HepG2 (cell line): ENCODE results near the gene FYB1. TPM values are rescaled to one million over a fixed set of nuclear protein-coding genes. Genes with fewer than 3 reads are reported as not detected.

Experiments
- ATAC-seq: fragments of 200-7000 bp; cut with Tn5 transposase; 3 replicates; pipeline ENCODE4 v1.9.1; 2020; ENCODE audit warnings: mild to moderate bottlenecking, moderate library complexity
- BruUV-seq: library from RNA; stranded (reverse); fragments of 400-500 nt; replicated peaks from 2 replicates; lab custom pipeline; 2021; lab: Mats Ljungman, UMichigan
- CTCF ChIA-PET: fragments of 300-600 bp; formaldehyde crosslinking; extraction: SDS; loops from one replicate; lab custom pipeline; 2021; ENCODE audit warnings: low total read pairs, inconsistent platforms, low intra/inter-chr PET ratio; lab: Yijun Ruan, JAX
- POLR2A ChIA-PET: fragments of 350-600 bp; sonication (Branson Sonifier 250); formaldehyde crosslinking; loops from one replicate; lab custom pipeline; 2020; ENCODE audit warnings: antibody characterized with exemption, inconsistent platforms; lab: Yijun Ruan, JAX
- DNase-seq: peaks from one replicate; pipeline ENCODE4 v3.0.0-alpha.2; 2015; ENCODE audit warnings: low spot score
- FAIRE-seq: peaks from 3 replicates; lab custom pipeline; 2011; peaks lifted over from hg19 to GRCh38; lab: Jason Lieb, UNC
- H2AFZ ChIP-seq: one replicate; pipeline ENCODE4 v1.6.1; 2011; ENCODE audit warnings: low read length, inconsistent platforms
- H3K27ac ChIP-seq: fragments of 300-600 bp; 3 replicates; pipeline ENCODE4 v1.8.0; 2011; ENCODE audit warnings: mixed run types, mild to moderate bottlenecking, mixed read lengths, low read length, inconsistent platforms; ENCODE audit not compliant: insufficient read depth; ENCODE audit errors: extremely low read length
- H3K27me3 ChIP-seq, 2 experiments: fragments of 200-600 bp in 1 of 2; 2 replicates in 1 of 2; 3 replicates in 1 of 2; pipeline versions ENCODE4 v1.6.0 to v1.8.0; 2011; ENCODE audit warnings: low read length in 2 of 2, mild to moderate bottlenecking in 2 of 2, moderate library complexity in 2 of 2, inconsistent platforms in 1 of 2; ENCODE audit not compliant: insufficient read depth in 2 of 2, control insufficient read depth in 1 of 2
- H3K36me3 ChIP-seq, 2 experiments: fragments of 200-600 bp in 1 of 2; replicated peaks in 1 of 2; 2 replicates in 1 of 2; 3 replicates in 1 of 2; pipeline versions ENCODE4 v1.5.1 to v1.8.0; 2011; ENCODE audit warnings: low read length in 2 of 2, inconsistent platforms in 1 of 2; ENCODE audit not compliant: insufficient read depth in 2 of 2, control insufficient read depth in 1 of 2
- H3K4me1 ChIP-seq: 2 replicates; pipeline ENCODE4 v1.5.1; 2012; ENCODE audit warnings: low read length, inconsistent platforms; ENCODE audit not compliant: insufficient read depth
- H3K4me2 ChIP-seq: 2 replicates; pipeline ENCODE4 v1.6.0; 2011; ENCODE audit warnings: low read depth, low read length, inconsistent platforms
- H3K4me3 ChIP-seq, 3 experiments: fragments of 200-600 bp in 1 of 3; sonication (generic), shearing (Covaris generic) in 1 of 3; replicated peaks in 1 of 3; 2 replicates each; pipeline ENCODE4 v1.5.1; 2011 to 2016; ENCODE audit warnings: low read length in 3 of 3, inconsistent platforms in 2 of 3, low read depth in 2 of 3, mild to moderate bottlenecking in 2 of 3, control low read depth in 1 of 3, mixed read lengths in 1 of 3; ENCODE audit not compliant: insufficient read depth in 1 of 3
- H3K79me2 ChIP-seq: one replicate; pipeline ENCODE4 v1.6.1; 2011; ENCODE audit warnings: low read length, inconsistent platforms; ENCODE audit not compliant: insufficient read depth
- H3K9ac ChIP-seq: 2 replicates; pipeline ENCODE4 v1.6.0; 2011; ENCODE audit warnings: mild to moderate bottlenecking, low read depth, low read length, inconsistent platforms; ENCODE audit not compliant: insufficient read depth
- H3K9me3 ChIP-seq: 2 replicates; pipeline ENCODE4 v1.5.1; 2012; ENCODE audit warnings: mild to moderate bottlenecking, low read length
- H4K20me1 ChIP-seq: 2 replicates; pipeline ENCODE4 v1.6.0; 2011; ENCODE audit warnings: inconsistent platforms, mild to moderate bottlenecking, low read length, moderate library complexity; ENCODE audit not compliant: insufficient read depth
- CBX5 ChIP-seq: sonication (generic); formaldehyde crosslinking; IDR thresholded peaks from 2 replicates; pipeline ENCODE4 v1.4.0; 2020; ENCODE audit warnings: missing genetic modification reagents, borderline replicate concordance
- CREB3 ChIP-seq: sonication (generic); formaldehyde crosslinking; IDR thresholded peaks from 2 replicates; pipeline ENCODE4 v1.5.0; 2020; ENCODE audit warnings: missing genetic modification reagents
- IKZF1 ChIP-seq: fragments of 450-650 bp; IDR thresholded peaks from 2 replicates; pipeline ENCODE4 v1.7.1; 2016
- SAP130 ChIP-seq: IDR thresholded peaks from 2 replicates; pipeline ENCODE4 v1.6.1; 2016; ENCODE audit warnings: low read depth
- ZNF20 ChIP-seq: sonication (generic); formaldehyde crosslinking; IDR thresholded peaks from 2 replicates; pipeline ENCODE4 v1.4.0; 2020; ENCODE audit warnings: mild to moderate bottlenecking, moderate library complexity, missing genetic modification reagents
- ZNF329 ChIP-seq: sonication (generic); formaldehyde crosslinking; IDR thresholded peaks from 2 replicates; pipeline ENCODE4 v1.9.0; 2021; ENCODE audit warnings: low read depth, mild to moderate bottlenecking, missing genetic modification reagents
- WGBS: methylation state at CpG from one replicate; pipeline ENCODE4 v1.1.6; 2017; ENCODE audit warnings: low lambda C conversion rate; 5-methylcytosine and 5-hydroxymethylcytosine counted together
- in situ Hi-C: cut with HindIII; loops from 2 replicates; pipeline ENCODE4 v1.10.0; 2017; ENCODE audit warnings: low pct_unique_long_range_greater_than_20kb; ENCODE audit not compliant: extremely low pct_ligation_motif_present
- intact Hi-C: fragments of 100-400 bp; cut with micrococcal nuclease; formaldehyde crosslinking; loops from one replicate; pipeline ENCODE4 v1.10.0; 2022; ENCODE audit not compliant: unreplicated experiment
- polyA plus RNA-seq, 8 experiments: library from polyadenylated mRNA; depleted of rRNA in 3 of 8; stranded (reverse) in 7 of 8; unstranded in 1 of 8; fragments of >200 nt; fragmentation: Illumina TruSeq in 4 of 8; extraction: Trizol in 4 of 8; gene quantifications; 2 replicates each; pipeline versions ENCODE4 v1.2.1 to v1.2.3, GENCODE V29; 2011 to 2016; ENCODE audit warnings: low read depth in 4 of 8, missing spikeins in 1 of 8, mixed read lengths in 1 of 8; ENCODE audit not compliant: insufficient read depth in 1 of 8
- total RNA-seq, 5 experiments: library from RNA; depleted of rRNA; stranded (reverse); fragments of >200 nt; fragmentation: Illumina TruSeq; extraction: Trizol; gene quantifications; 2 replicates each; pipeline ENCODE4 v1.2.3, GENCODE V29; 2016; ENCODE audit warnings: low read depth in 1 of 5
- TF ChIP-seq, protein P1 (sequence below): sonication (generic); formaldehyde crosslinking; IDR thresholded peaks from 2 replicates; pipeline ENCODE4 v1.4.0; 2020; ENCODE audit warnings: missing genetic modification reagents

The FYB1 gene
- total and polyA plus RNA-seq, 2 of the 13 experiments (the other 11 are each of a cell fraction or from before 2014, with no cell fraction given) = 0.03 TPM; not detected in 1

DNA sequence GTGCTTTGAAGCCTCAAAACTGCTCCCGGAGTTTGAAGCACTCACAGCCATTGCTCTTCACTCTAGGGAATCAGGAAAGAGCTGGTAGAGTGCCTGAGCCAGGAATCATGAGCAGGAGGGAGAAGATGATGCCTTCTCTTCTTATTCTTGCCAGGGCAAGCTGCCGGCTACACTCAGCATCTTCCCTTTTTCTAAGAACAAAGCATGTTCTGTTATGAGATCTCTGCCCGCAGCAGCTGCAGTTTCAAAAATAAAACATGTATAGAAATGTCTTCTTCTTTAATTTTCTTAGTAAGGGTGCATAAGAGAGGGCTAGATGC is 87.3 kb downstream of the FYB1 start:
- no peak for TF ChIP-seq CBX5 (CRISPR knock-in tag)
- no peak for TF ChIP-seq ZNF20 (CRISPR knock-in tag)
- TF ChIP-seq CREB3 (CRISPR knock-in tag) = no peak
- TF ChIP-seq, protein P1, sequence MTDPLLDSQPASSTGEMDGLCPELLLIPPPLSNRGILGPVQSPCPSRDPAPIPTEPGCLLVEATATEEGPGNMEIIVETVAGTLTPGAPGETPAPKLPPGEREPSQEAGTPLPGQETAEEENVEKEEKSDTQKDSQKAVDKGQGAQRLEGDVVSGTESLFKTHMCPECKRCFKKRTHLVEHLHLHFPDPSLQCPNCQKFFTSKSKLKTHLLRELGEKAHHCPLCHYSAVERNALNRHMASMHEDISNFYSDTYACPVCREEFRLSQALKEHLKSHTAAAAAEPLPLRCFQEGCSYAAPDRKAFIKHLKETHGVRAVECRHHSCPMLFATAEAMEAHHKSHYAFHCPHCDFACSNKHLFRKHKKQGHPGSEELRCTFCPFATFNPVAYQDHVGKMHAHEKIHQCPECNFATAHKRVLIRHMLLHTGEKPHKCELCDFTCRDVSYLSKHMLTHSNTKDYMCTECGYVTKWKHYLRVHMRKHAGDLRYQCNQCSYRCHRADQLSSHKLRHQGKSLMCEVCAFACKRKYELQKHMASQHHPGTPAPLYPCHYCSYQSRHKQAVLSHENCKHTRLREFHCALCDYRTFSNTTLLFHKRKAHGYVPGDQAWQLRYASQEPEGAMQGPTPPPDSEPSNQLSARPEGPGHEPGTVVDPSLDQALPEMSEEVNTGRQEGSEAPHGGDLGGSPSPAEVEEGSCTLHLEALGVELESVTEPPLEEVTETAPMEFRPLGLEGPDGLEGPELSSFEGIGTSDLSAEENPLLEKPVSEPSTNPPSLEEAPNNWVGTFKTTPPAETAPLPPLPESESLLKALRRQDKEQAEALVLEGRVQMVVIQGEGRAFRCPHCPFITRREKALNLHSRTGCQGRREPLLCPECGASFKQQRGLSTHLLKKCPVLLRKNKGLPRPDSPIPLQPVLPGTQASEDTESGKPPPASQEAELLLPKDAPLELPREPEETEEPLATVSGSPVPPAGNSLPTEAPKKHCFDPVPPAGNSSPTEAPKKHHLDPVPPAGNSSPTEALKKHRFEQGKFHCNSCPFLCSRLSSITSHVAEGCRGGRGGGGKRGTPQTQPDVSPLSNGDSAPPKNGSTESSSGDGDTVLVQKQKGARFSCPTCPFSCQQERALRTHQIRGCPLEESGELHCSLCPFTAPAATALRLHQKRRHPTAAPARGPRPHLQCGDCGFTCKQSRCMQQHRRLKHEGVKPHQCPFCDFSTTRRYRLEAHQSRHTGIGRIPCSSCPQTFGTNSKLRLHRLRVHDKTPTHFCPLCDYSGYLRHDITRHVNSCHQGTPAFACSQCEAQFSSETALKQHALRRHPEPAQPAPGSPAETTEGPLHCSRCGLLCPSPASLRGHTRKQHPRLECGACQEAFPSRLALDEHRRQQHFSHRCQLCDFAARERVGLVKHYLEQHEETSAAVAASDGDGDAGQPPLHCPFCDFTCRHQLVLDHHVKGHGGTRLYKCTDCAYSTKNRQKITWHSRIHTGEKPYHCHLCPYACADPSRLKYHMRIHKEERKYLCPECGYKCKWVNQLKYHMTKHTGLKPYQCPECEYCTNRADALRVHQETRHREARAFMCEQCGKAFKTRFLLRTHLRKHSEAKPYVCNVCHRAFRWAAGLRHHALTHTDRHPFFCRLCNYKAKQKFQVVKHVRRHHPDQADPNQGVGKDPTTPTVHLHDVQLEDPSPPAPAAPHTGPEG (CRISPR knock-in tag) = no peak
- no peak for TF ChIP-seq ZNF329 (CRISPR knock-in tag)
- TF ChIP-seq IKZF1 = no peak
- TF ChIP-seq SAP130 (CRISPR knock-in tag) = no peak
- no peak overlapping the region for H3K4me3 ChIP-seq
- ChIA-PET CTCF (no interaction called here), POLR2A (no interaction called here)
- no peaks in the 10 kb centered on the region for H4K20me1 ChIP-seq
- no peak overlapping the region for H3K4me2 ChIP-seq
- no peak overlapping the region for H3K9ac ChIP-seq
- 26% methylated on average over 3 of the region's 3 CpGs for WGBS
- no peak for ATAC-seq
- FAIRE-seq = no peak
- in situ Hi-C loops = no loop called here
- H3K4me1 ChIP-seq = 0 out of 2 replicates have a peak, but pooled peaks cover 5% of the 10 kb centered on the region
- BruUV-seq = no TSS peak
- no peaks in the 10 kb centered on the region for H3K9me3 ChIP-seq
- DNase-seq = no peak
- no peak overlapping the region for H2AFZ ChIP-seq
- intact Hi-C loops = no loop called here
- no peaks in the 10 kb centered on the region for H3K36me3 ChIP-seq
- H3K27me3 ChIP-seq = no peaks in the 10 kb centered on the region
- no peaks in the 10 kb centered on the region for H3K79me2 ChIP-seq
- H3K27ac ChIP-seq = no peak overlapping the region
